ENCODE results near the gene RBM33. TPM values are rescaled to one million over a fixed set of nuclear protein-coding genes. Genes with fewer than 3 reads are reported as not detected.

Gene RBM33
- total RNA-seq, 1 donor from 2014 or later, result 79.8 TPM

DNA sequence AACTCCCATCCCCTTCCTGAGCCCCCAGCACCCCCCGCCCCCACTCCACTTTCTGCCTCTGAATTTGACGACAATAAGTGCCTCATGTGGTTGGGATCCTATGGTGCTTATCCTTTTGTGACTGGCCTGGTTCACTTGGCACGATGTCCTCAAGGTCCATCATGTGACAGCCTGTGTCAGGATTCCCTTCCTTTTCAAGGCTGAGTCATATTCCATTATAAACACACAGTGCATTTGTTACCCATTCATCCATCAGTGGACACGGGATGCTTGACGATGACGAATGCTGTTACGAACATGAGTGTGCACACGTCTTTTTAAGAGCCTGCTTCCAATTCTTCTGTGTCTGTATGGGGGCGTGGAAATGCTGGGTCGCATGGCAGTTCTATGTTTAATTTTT is 141.1 kb downstream of the RBM33 start:
- Mint-ChIP-seq H3K9me3 (no peaks in the 10 kb centered on the region), H3K4me1 (ENCODE audit: low read depth) (peaks cover 3% of the 10 kb centered on the region), H3K27ac (no peak overlapping the region), H3K36me3 (ENCODE audit: low read depth) (peaks cover 18% of the 10 kb centered on the region), H3K27me3 (ENCODE audit: low read depth) (peaks cover 17% of the 10 kb centered on the region), H3K4me3 (ENCODE audit: low read depth) (no peak overlapping the region)
- intact Hi-C loops (cut with micrococcal nuclease), result no loop called here
- no peak for DNase-seq (ENCODE audit: low spot score)

GRCh38 chr7:155786491-155786890 is 142.0 kb downstream of the RBM33 start:
- no peaks in the 10 kb centered on the region for H3K9me3 Mint-ChIP-seq
- no peak for DNase-seq (ENCODE audit: low spot score)
- no peak overlapping the region for H3K27ac Mint-ChIP-seq
- H3K4me1 Mint-ChIP-seq (ENCODE audit: low read depth), result peaks cover 3% of the 10 kb centered on the region
- H3K4me3 Mint-ChIP-seq (ENCODE audit: low read depth), result no peak overlapping the region
- H3K27me3 Mint-ChIP-seq (ENCODE audit: low read depth), result peaks cover 17% of the 10 kb centered on the region
- intact Hi-C loops (cut with micrococcal nuclease), result no loop called here
- H3K36me3 Mint-ChIP-seq (ENCODE audit: low read depth), result peaks cover 9% of the 10 kb centered on the region

DNA sequence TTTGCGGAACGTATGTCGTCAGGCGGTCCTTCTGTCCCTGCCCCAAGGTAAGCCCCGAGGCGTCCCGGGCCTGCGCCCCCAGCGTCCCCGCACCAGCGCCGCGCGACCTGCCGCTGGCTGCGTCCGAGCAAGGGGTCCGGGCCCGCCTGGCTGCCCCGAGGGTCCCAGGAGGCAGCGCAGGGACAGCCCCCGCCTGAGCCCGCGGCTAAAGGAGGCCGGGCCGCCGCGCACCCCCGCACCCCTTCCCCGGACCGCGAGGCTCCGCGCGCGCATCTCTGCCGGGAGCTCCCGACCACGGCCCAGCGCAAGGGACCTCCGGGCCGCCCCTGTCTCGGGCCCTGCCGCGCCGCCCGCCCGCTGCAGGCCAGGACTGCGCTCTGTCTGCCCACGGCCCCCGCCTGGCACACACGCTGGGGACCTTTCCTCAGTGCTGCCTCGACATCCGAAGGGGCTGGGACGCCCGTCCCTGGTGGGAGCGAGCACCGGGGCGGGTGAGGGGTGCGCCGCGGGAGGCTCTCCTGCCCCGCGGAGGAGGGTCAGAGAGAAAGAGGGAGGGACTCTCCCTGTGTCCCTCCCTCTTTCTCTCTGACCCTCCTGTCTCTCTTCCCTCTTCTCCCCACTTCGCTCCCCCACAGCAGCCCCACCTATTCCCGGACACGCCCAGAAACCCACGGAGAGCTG is 142.8 kb downstream of the RBM33 start:
- Mint-ChIP-seq H3K4me1 (ENCODE audit: low read depth) (peaks cover 3% of the 10 kb centered on the region), H3K27me3 (ENCODE audit: low read depth) (peaks cover 17% of the 10 kb centered on the region), H3K36me3 (ENCODE audit: low read depth) (peaks cover 5% of the 10 kb centered on the region), H3K27ac (no peak overlapping the region), H3K4me3 (ENCODE audit: low read depth) (no peak overlapping the region), H3K9me3 (no peaks in the 10 kb centered on the region)
- DNase-seq (ENCODE audit: low spot score), result no peak
- intact Hi-C loops (cut with micrococcal nuclease), result no loop called here

- DNase-seq (ENCODE audit: low spot score), result no peak
- Mint-ChIP-seq H3K36me3 (ENCODE audit: low read depth) (no peaks in the 10 kb centered on the region), H3K4me3 (ENCODE audit: low read depth) (no peak overlapping the region), H3K27ac (no peak overlapping the region), H3K4me1 (ENCODE audit: low read depth) (peaks cover 3% of the 10 kb centered on the region), H3K27me3 (ENCODE audit: low read depth) (peaks cover 17% of the 10 kb centered on the region), H3K9me3 (no peaks in the 10 kb centered on the region)
- intact Hi-C loops (cut with micrococcal nuclease), result no loop called here
These were observed 144.1 kb downstream of the RBM33 start for GRCh38 chr7:155788616-155789000.

GRCh38 chr7:155789001-155789725 is 144.7 kb downstream of the RBM33 start:
- H3K36me3 Mint-ChIP-seq (ENCODE audit: low read depth), result no peaks in the 10 kb centered on the region
- H3K4me1 Mint-ChIP-seq (ENCODE audit: low read depth), result peaks cover 3% of the 10 kb centered on the region
- H3K9me3 Mint-ChIP-seq, result no peaks in the 10 kb centered on the region
- H3K27ac Mint-ChIP-seq, result no peak overlapping the region
- no peak for DNase-seq (ENCODE audit: low spot score)
- peaks cover 17% of the 10 kb centered on the region for H3K27me3 Mint-ChIP-seq (ENCODE audit: low read depth)
- intact Hi-C loops (cut with micrococcal nuclease), result no loop called here
- no peak overlapping the region for H3K4me3 Mint-ChIP-seq (ENCODE audit: low read depth)

- DNase-seq (ENCODE audit: low spot score), result no peak
- no peak overlapping the region for H3K27ac Mint-ChIP-seq
- no peaks in the 10 kb centered on the region for H3K9me3 Mint-ChIP-seq
- H3K36me3 Mint-ChIP-seq (ENCODE audit: low read depth), result no peaks in the 10 kb centered on the region
- peaks cover 18% of the 10 kb centered on the region for H3K27me3 Mint-ChIP-seq (ENCODE audit: low read depth)
- intact Hi-C loops (cut with micrococcal nuclease), result no loop called here
- H3K4me1 Mint-ChIP-seq (ENCODE audit: low read depth), result peaks cover 3% of the 10 kb centered on the region
- H3K4me3 Mint-ChIP-seq (ENCODE audit: low read depth), result no peak overlapping the region
These were observed 146.2 kb downstream of the RBM33 start for GRCh38 chr7:155790666-155791065.

- Mint-ChIP-seq H3K4me1 (ENCODE audit: low read depth) (peaks cover under 1% of the 10 kb centered on the region), H3K27ac (no peak overlapping the region), H3K9me3 (no peaks in the 10 kb centered on the region), H3K36me3 (ENCODE audit: low read depth) (no peaks in the 10 kb centered on the region), H3K4me3 (ENCODE audit: low read depth) (no peak overlapping the region), H3K27me3 (ENCODE audit: low read depth) (peaks cover 13% of the 10 kb centered on the region)
- no peak for DNase-seq (ENCODE audit: low spot score)
- intact Hi-C loops (cut with micrococcal nuclease), result no loop called here
These were observed 146.8 kb downstream of the RBM33 start for GRCh38 chr7:155791214-155791737.

- H3K4me1 Mint-ChIP-seq (ENCODE audit: low read depth), result no peaks in the 10 kb centered on the region
- peaks cover 8% of the 10 kb centered on the region for H3K27me3 Mint-ChIP-seq (ENCODE audit: low read depth)
- intact Hi-C loops (cut with micrococcal nuclease), result no loop called here
- no peak for DNase-seq (ENCODE audit: low spot score)
- no peak overlapping the region for H3K27ac Mint-ChIP-seq
- H3K4me3 Mint-ChIP-seq (ENCODE audit: low read depth), result no peak overlapping the region
- no peaks in the 10 kb centered on the region for H3K9me3 Mint-ChIP-seq
- H3K36me3 Mint-ChIP-seq (ENCODE audit: low read depth), result no peaks in the 10 kb centered on the region
These were observed 147.4 kb downstream of the RBM33 start for GRCh38 chr7:155791836-155792235.

DNA sequence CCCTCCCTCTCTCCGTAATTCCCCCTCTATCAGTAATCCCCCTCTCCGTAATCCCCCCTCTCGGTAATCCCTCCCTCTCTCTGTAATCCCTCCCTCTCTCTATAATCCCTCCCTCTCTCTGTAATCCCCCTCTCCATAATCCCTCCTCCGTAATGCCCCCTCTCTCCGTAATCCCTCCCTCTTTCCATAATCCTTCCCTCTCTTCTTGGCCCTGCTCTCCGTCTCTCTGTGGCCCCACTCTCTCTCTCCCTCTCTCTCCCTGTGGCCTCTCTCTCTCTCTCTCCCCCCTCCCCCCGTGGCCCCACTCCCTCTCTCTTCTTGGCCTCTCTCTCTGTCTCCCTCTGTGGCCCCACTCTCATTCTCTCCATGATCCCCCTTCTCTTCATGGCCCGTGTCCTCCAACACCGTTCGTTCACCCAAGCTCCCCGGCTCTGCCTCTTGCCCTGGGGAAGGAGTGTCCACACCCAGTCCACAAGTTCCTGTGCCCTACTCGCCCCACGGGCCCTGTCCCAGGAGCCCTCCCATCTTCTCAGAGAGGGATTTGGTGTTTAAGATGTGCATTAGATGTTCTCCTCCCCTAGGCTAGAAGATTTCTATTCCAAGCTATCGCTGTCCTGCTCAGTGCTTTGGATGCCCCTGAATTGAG is 148.0 kb downstream of the RBM33 start:
- no peak overlapping the region for H3K27ac Mint-ChIP-seq
- H3K4me1 Mint-ChIP-seq (ENCODE audit: low read depth), result no peaks in the 10 kb centered on the region
- H3K4me3 Mint-ChIP-seq (ENCODE audit: low read depth), result no peak overlapping the region
- DNase-seq (ENCODE audit: low spot score), result no peak
- no peaks in the 10 kb centered on the region for H3K36me3 Mint-ChIP-seq (ENCODE audit: low read depth)
- intact Hi-C loops (cut with micrococcal nuclease), result no loop called here
- no peaks in the 10 kb centered on the region for H3K9me3 Mint-ChIP-seq
- peaks cover 7% of the 10 kb centered on the region for H3K27me3 Mint-ChIP-seq (ENCODE audit: low read depth)

- Mint-ChIP-seq H3K27ac (no peak overlapping the region), H3K27me3 (ENCODE audit: low read depth) (peaks cover 1% of the 10 kb centered on the region), H3K36me3 (ENCODE audit: low read depth) (no peaks in the 10 kb centered on the region), H3K4me3 (ENCODE audit: low read depth) (no peak overlapping the region), H3K4me1 (ENCODE audit: low read depth) (no peaks in the 10 kb centered on the region), H3K9me3 (no peaks in the 10 kb centered on the region)
- no peak for DNase-seq (ENCODE audit: low spot score)
- intact Hi-C loops (cut with micrococcal nuclease), result no loop called here
These were observed 148.6 kb downstream of the RBM33 start for GRCh38 chr7:155792999-155793560.

- Mint-ChIP-seq H3K27me3 (ENCODE audit: low read depth) (peaks cover 8% of the 10 kb centered on the region), H3K4me1 (ENCODE audit: low read depth) (peaks cover 4% of the 10 kb centered on the region), H3K36me3 (ENCODE audit: low read depth) (no peaks in the 10 kb centered on the region), H3K4me3 (ENCODE audit: low read depth) (no peak overlapping the region), H3K9me3 (no peaks in the 10 kb centered on the region), H3K27ac (no peak overlapping the region)
- intact Hi-C loops (cut with micrococcal nuclease), result no loop called here
- DNase-seq (ENCODE audit: low spot score), result no peak
These were observed 149.3 kb downstream of the RBM33 start for GRCh38 chr7:155793720-155794119.

DNA sequence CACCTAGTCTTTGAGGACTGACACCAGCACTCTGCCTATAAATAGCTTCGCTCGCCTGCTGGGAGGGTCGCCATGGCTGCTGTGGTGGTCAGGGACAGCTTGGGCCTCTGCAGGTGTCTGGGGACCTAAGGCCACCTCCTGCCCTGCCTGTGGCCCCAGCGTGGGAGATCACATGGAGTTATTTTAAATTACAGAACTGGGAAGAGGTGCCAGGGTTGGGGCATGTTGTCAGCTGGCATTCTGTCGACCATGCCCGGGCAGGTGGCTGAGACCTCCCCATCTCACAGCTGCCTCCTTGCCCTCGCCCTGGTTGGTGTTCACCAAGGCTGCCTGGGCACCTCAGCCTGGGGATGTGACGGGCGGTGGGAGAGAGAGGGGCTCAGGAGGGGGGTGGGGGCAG is 149.7 kb downstream of the RBM33 start:
- intact Hi-C loops (cut with micrococcal nuclease), result no loop called here
- Mint-ChIP-seq H3K4me1 (ENCODE audit: low read depth) (peaks cover 5% of the 10 kb centered on the region), H3K36me3 (ENCODE audit: low read depth) (no peaks in the 10 kb centered on the region), H3K4me3 (ENCODE audit: low read depth) (no peak overlapping the region), H3K27ac (no peak overlapping the region), H3K9me3 (no peaks in the 10 kb centered on the region), H3K27me3 (ENCODE audit: low read depth) (peaks cover 12% of the 10 kb centered on the region)
- no peak for DNase-seq (ENCODE audit: low spot score)

DNA sequence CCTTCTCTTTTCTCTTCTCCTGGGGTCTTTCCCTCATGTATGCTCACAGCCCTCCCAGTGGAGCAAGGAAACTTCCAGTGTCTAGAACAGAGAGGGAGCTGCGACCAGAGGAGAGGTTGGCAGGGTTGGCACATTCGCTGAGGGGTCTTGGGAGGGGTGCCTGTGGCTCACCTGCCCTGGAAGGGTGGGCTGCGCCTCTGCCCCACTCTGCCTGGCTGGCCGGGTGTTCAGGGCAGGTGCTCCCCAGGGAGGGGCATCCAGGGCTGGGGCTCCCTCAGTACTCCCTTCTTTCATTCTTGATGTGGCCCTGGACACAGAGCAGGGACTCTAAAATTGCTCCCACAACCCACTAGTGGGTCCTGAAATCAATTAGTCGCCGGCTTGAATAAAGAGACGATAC is 150.9 kb downstream of the RBM33 start:
- Mint-ChIP-seq H3K36me3 (ENCODE audit: low read depth) (no peaks in the 10 kb centered on the region), H3K4me3 (ENCODE audit: low read depth) (no peak overlapping the region), H3K4me1 (ENCODE audit: low read depth) (peaks cover 5% of the 10 kb centered on the region), H3K27ac (no peak overlapping the region), H3K9me3 (no peaks in the 10 kb centered on the region), H3K27me3 (ENCODE audit: low read depth) (peaks cover 24% of the 10 kb centered on the region)
- intact Hi-C loops (cut with micrococcal nuclease), result loop anchor here (5.0 kb wide), 1 partner anchor 677 kb away; no protein-coding TSS in a partner anchor
- DNase-seq (ENCODE audit: low spot score), result no peak
